HCT116 (cell line): Measurements from ENCODE around the gene GUK1. TPM values are rescaled to one million over a fixed set of nuclear protein-coding genes. Genes with fewer than 3 reads are reported as not detected.

ENCODE experiments used
- ATAC-seq: fragments of 200-7000 bp; cut with Tn5 transposase; 2 replicates; pipeline ENCODE4 v1.9.1; 2020; ENCODE audit warnings: mild to moderate bottlenecking, moderate library complexity
- BruUV-seq: library from RNA; stranded (reverse); fragments of 400-500 nt; replicated peaks from 2 replicates; lab custom pipeline; 2021; lab: Mats Ljungman, UMichigan
- CTCF ChIA-PET: fragments of 300-600 bp; sonication (Branson Sonifier 250); formaldehyde crosslinking; loops from one replicate; lab custom pipeline; 2021; ENCODE audit warnings: antibody characterized with exemption; lab: Charles Lee
- POLR2A ChIA-PET: fragments of 300-600, 350-600 bp; sonication (Branson Sonifier 250); formaldehyde crosslinking; loops from one replicate; lab custom pipeline; 2021; ENCODE audit warnings: antibody characterized with exemption; lab: Charles Lee
- RAD21 ChIA-PET, 2 experiments: fragments of 300-600 bp; sonication (Branson Sonifier 250); formaldehyde crosslinking; loops; one replicate each; lab custom pipeline; 2023; ENCODE audit warnings: low total read pairs in 2 of 2; ENCODE audit not compliant: uncharacterized antibody in 2 of 2, unreplicated experiment in 2 of 2, low non-redundant PET in 1 of 2; lab: Charles Lee
- DNase-seq: peaks from one replicate; pipeline ENCODE4 v3.0.0-alpha.2; 2010; ENCODE audit warnings: low read depth, low spot score
- H2AFZ ChIP-seq: fragments of 200-600 bp; shearing (Covaris generic), sonication (generic); 2 replicates; pipeline ENCODE4 v1.6.1; 2017; ENCODE audit warnings: low read depth, mixed run types, mixed read lengths, antibody characterized with exemption, low read length; ENCODE audit not compliant: poor library complexity, severe bottlenecking
- H3K27ac ChIP-seq: 2 replicates; pipeline ENCODE4 v1.5.1; 2012; ENCODE audit warnings: low read depth, low read length
- H3K27me3 ChIP-seq: fragments of 200-600 bp; sonication (generic); 2 replicates; pipeline ENCODE4 v1.6.1; 2016; ENCODE audit warnings: mixed run types, low read length, mixed read lengths; ENCODE audit not compliant: insufficient read depth
- H3K36me3 ChIP-seq, 2 experiments: fragments of 200-500 bp in 1 of 2; fragments of 200-600 bp in 1 of 2; sonication (Bioruptor generic) in 1 of 2; sonication (generic) in 1 of 2; 2 replicates each; pipeline versions ENCODE4 v1.5.1 to v1.6.1; 2014 to 2016; ENCODE audit warnings: low read length in 2 of 2, inconsistent platforms in 1 of 2, mixed read lengths in 1 of 2, mixed run types in 1 of 2; ENCODE audit not compliant: insufficient read depth in 2 of 2, control insufficient read depth in 1 of 2
- H3K4me1 ChIP-seq, 2 experiments: fragments of 200-600 bp in 1 of 2; sonication (generic) in 1 of 2; 2 replicates each; pipeline versions ENCODE4 v1.5.1 to v1.6.1; 2012 to 2017; ENCODE audit warnings: low read length in 2 of 2, inconsistent platforms in 1 of 2, mild to moderate bottlenecking in 1 of 2, mixed read lengths in 1 of 2, mixed run types in 1 of 2, moderate library complexity in 1 of 2; ENCODE audit not compliant: insufficient read depth in 2 of 2, control insufficient read depth in 1 of 2
- H3K4me2 ChIP-seq: fragments of 200-600 bp; sonication (generic); 2 replicates; pipeline ENCODE4 v1.6.1; 2017; ENCODE audit warnings: mixed run types, low read length, mixed read lengths
- H3K4me3 ChIP-seq, 2 experiments: fragments of 200-600 bp in 1 of 2; sonication (generic) in 1 of 2; replicated peaks in 1 of 2; 2 replicates each; pipeline ENCODE4 v1.5.1; 2011 to 2016; ENCODE audit warnings: low read length in 2 of 2, control low read depth in 1 of 2, low read depth in 1 of 2, mild to moderate bottlenecking in 1 of 2, mixed read lengths in 1 of 2, mixed run types in 1 of 2
- H3K79me2 ChIP-seq: fragments of 200-600 bp; sonication (generic); 2 replicates; pipeline ENCODE4 v1.6.1; 2017; ENCODE audit warnings: mild to moderate bottlenecking, mixed run types, low read length, moderate library complexity, mixed read lengths; ENCODE audit not compliant: insufficient read depth
- H3K9ac ChIP-seq: fragments of 200-600 bp; sonication (generic); 2 replicates; pipeline ENCODE4 v1.6.1; 2016; ENCODE audit warnings: low read length, mixed read lengths
- H3K9me2 ChIP-seq: fragments of 200-600 bp; sonication (generic), shearing (Covaris generic); 2 replicates; pipeline ENCODE4 v1.6.1; 2017; ENCODE audit warnings: mixed run types, mild to moderate bottlenecking, moderate library complexity; ENCODE audit not compliant: insufficient read depth
- H3K9me3 ChIP-seq, 2 experiments: fragments of 200-500 bp in 1 of 2; fragments of 200-600 bp in 1 of 2; sonication (Bioruptor generic) in 1 of 2; sonication (generic) in 1 of 2; 2 replicates each; pipeline ENCODE4 v1.6.1; 2014 to 2017; ENCODE audit warnings: low read length in 2 of 2, mixed read lengths in 2 of 2, inconsistent platforms in 1 of 2, low read depth in 1 of 2, mild to moderate bottlenecking in 1 of 2, mixed run types in 1 of 2, moderate library complexity in 1 of 2; ENCODE audit not compliant: control insufficient read depth in 1 of 2, insufficient read depth in 1 of 2
- H4K20me1 ChIP-seq: fragments of 200-600 bp; sonication (generic), shearing (Covaris generic); 2 replicates; pipeline ENCODE4 v1.6.1; 2017; ENCODE audit warnings: mixed run types, mild to moderate bottlenecking, moderate library complexity; ENCODE audit not compliant: insufficient read depth
- CBX3 ChIP-seq: IDR thresholded peaks from 2 replicates; pipeline ENCODE4 v1.6.1; 2012; ENCODE audit warnings: low read depth
- ELF1 ChIP-seq: IDR thresholded peaks from 2 replicates; pipeline ENCODE4 v1.6.1; 2012; ENCODE audit warnings: low read depth, borderline replicate concordance
- EZH2 ChIP-seq: fragments of 200-600 bp; sonication (generic); IDR thresholded peaks from 2 replicates; pipeline ENCODE4 v1.6.1; 2017; ENCODE audit warnings: antibody characterized with exemption, mixed run types
- FOSL1 ChIP-seq: IDR thresholded peaks from 2 replicates; pipeline ENCODE4 v1.6.1; 2012; ENCODE audit warnings: low read depth
- JUND ChIP-seq: IDR thresholded peaks from 2 replicates; pipeline ENCODE4 v1.6.1; 2012
- SIN3A ChIP-seq: IDR thresholded peaks from 2 replicates; pipeline ENCODE4 v1.6.1; 2012; ENCODE audit warnings: low read depth
- TCF7L2 ChIP-seq: IDR thresholded peaks from 2 replicates; pipeline ENCODE4 v1.7.0; 2011; ENCODE audit warnings: borderline replicate concordance, inconsistent platforms; ENCODE audit not compliant: insufficient read depth, insufficient read length; ENCODE audit errors: extremely low read depth
- ZFX ChIP-seq: fragments of 450-650 bp; IDR thresholded peaks from 2 replicates; pipeline ENCODE4 v1.6.1; 2017
- intact Hi-C: fragments of 100-400 bp; cut with micrococcal nuclease; formaldehyde crosslinking; loops from 2 replicates; pipeline ENCODE4 v1.10.0; 2022
- total RNA-seq: library from RNA; stranded (reverse); gene quantifications from one replicate; pipeline ENCODE4 v1.2.1, GENCODE V29; 2021; ENCODE audit not compliant: unreplicated experiment
- TF ChIP-seq, protein P1 (sequence below): IDR thresholded peaks from 2 replicates; pipeline ENCODE4 v1.6.1; 2012; ENCODE audit warnings: low read depth

Gene GUK1
- total RNA-seq, 1 experiment from 2014 or later = 145 TPM

- H3K27ac ChIP-seq = no peak overlapping the region
- no peak for DNase-seq
- no peaks in the 10 kb centered on the region for H3K9me2 ChIP-seq
- H3K79me2 ChIP-seq = peaks cover 47% of the 10 kb centered on the region
- H4K20me1 ChIP-seq = no peaks in the 10 kb centered on the region
- ATAC-seq = no peak
- TF ChIP-seq FOSL1 (no peak), SIN3A (no peak), TCF7L2 (no peak)
- ChIA-PET POLR2A (no interaction called here), RAD21 (no interaction called here), CTCF (no interaction called here)
- H3K27me3 ChIP-seq = no peaks in the 10 kb centered on the region
- H3K36me3 ChIP-seq = peaks cover 0 to 14% of the 10 kb centered on the region in 2 experiments; a peak in 1 of 4 replicates
- no peak overlapping the region for H3K9ac ChIP-seq
- peak overlapping the region; percentile 94; the same call in 1 of the 2 replicates for H3K4me2 ChIP-seq
- H2AFZ ChIP-seq = no peak overlapping the region
- intact Hi-C loops = no loop called here
- H3K9me3 ChIP-seq = no peaks in the 10 kb centered on the region
- H3K4me1 ChIP-seq = peaks cover 6 to 27% of the 10 kb centered on the region in 2 experiments; a peak in 3 of 4 replicates
- no TSS peak for BruUV-seq
- H3K4me3 ChIP-seq = no peak overlapping the region
Measured at GRCh38 chr1:228104526-228105269, 35.4 kb upstream of the GUK1 start.

GRCh38 chr1:228105270-228105995 is 34.6 kb upstream of the GUK1 start:
- CTCF ChIA-PET = no interaction called here
- H3K27ac ChIP-seq = no peak overlapping the region
- H2AFZ ChIP-seq = no peak overlapping the region
- POLR2A ChIA-PET = no interaction called here
- peaks cover 0 to 14% of the 10 kb centered on the region in 2 experiments; a peak in 1 of 4 replicates for H3K36me3 ChIP-seq
- no peak for TF ChIP-seq ELF1
- TF ChIP-seq ZFX = no peak
- TF ChIP-seq JUND = no peak
- no peak for TF ChIP-seq CBX3
- TF ChIP-seq, protein P1, sequence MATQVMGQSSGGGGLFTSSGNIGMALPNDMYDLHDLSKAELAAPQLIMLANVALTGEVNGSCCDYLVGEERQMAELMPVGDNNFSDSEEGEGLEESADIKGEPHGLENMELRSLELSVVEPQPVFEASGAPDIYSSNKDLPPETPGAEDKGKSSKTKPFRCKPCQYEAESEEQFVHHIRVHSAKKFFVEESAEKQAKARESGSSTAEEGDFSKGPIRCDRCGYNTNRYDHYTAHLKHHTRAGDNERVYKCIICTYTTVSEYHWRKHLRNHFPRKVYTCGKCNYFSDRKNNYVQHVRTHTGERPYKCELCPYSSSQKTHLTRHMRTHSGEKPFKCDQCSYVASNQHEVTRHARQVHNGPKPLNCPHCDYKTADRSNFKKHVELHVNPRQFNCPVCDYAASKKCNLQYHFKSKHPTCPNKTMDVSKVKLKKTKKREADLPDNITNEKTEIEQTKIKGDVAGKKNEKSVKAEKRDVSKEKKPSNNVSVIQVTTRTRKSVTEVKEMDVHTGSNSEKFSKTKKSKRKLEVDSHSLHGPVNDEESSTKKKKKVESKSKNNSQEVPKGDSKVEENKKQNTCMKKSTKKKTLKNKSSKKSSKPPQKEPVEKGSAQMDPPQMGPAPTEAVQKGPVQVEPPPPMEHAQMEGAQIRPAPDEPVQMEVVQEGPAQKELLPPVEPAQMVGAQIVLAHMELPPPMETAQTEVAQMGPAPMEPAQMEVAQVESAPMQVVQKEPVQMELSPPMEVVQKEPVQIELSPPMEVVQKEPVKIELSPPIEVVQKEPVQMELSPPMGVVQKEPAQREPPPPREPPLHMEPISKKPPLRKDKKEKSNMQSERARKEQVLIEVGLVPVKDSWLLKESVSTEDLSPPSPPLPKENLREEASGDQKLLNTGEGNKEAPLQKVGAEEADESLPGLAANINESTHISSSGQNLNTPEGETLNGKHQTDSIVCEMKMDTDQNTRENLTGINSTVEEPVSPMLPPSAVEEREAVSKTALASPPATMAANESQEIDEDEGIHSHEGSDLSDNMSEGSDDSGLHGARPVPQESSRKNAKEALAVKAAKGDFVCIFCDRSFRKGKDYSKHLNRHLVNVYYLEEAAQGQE = no peak
- TF ChIP-seq EZH2 = no peak
- RAD21 ChIA-PET = no interaction called here
- DNase-seq (no peak), ATAC-seq (no peak)
- H3K4me3 ChIP-seq = no peak overlapping the region
- H3K27me3 ChIP-seq = no peaks in the 10 kb centered on the region
- BruUV-seq = no TSS peak
- H3K9me2 ChIP-seq = no peaks in the 10 kb centered on the region
- H3K4me1 ChIP-seq = peaks cover 6 to 34% of the 10 kb centered on the region in 2 experiments; a peak in 3 of 4 replicates
- no peaks in the 10 kb centered on the region for H4K20me1 ChIP-seq
- no peak overlapping the region for H3K9ac ChIP-seq
- H3K4me2 ChIP-seq = no peak overlapping the region
- H3K9me3 ChIP-seq = no peaks in the 10 kb centered on the region
- H3K79me2 ChIP-seq = peaks cover 44% of the 10 kb centered on the region
- intact Hi-C loops = no loop called here
